Liver (tissue), 9 donors: Measurements from ENCODE around the gene NIT2. TPM values are rescaled to one million over a fixed set of nuclear protein-coding genes. Genes with fewer than 3 reads are reported as not detected.

ENCODE experiments used
- DNase-seq: peaks from one replicate; pipeline ENCODE4 v3.0.0-alpha.2; 2017; ENCODE audit warnings: low spot score
- H3K27ac ChIP-seq, 2 donors: one replicate each; pipeline ENCODE4 v1.7.0; 2013; ENCODE audit warnings: inconsistent platforms in 2 of 2, low read length in 2 of 2, control low read depth in 1 of 2, low read depth in 1 of 2, mild to moderate bottlenecking in 1 of 2
- H3K27me3 ChIP-seq, 4 donors: one replicate each; pipeline versions ENCODE4 v1.6.1 to v1.7.0; 2013; ENCODE audit warnings: low read length in 3 of 4, inconsistent platforms in 1 of 4, mild to moderate bottlenecking in 1 of 4, moderate library complexity in 1 of 4; ENCODE audit not compliant: control insufficient read depth in 4 of 4, insufficient read depth in 4 of 4
- H3K36me3 ChIP-seq, 4 donors: one replicate each; pipeline versions ENCODE4 v1.6.1 to v1.7.0; 2013; ENCODE audit warnings: low read length in 3 of 4, mild to moderate bottlenecking in 3 of 4, low read depth in 1 of 4, moderate library complexity in 1 of 4; ENCODE audit not compliant: control insufficient read depth in 4 of 4, insufficient read depth in 3 of 4
- H3K4me1 ChIP-seq, 4 donors: one replicate each; pipeline versions ENCODE4 v1.6.1 to v1.7.0; 2013; ENCODE audit warnings: low read length in 3 of 4, mild to moderate bottlenecking in 3 of 4, moderate library complexity in 1 of 4; ENCODE audit not compliant: control insufficient read depth in 4 of 4, insufficient read depth in 4 of 4
- H3K4me3 ChIP-seq, 3 donors: one replicate each; pipeline versions ENCODE4 v1.6.1 to v1.7.0; 2013; ENCODE audit warnings: low read length in 3 of 3, control low read depth in 1 of 3, low read depth in 1 of 3, mild to moderate bottlenecking in 1 of 3
- H3K9ac ChIP-seq, 2 donors: one replicate each; pipeline ENCODE4 v1.7.0; 2013; ENCODE audit warnings: low read length in 2 of 2, mild to moderate bottlenecking in 2 of 2, moderate library complexity in 2 of 2, control low read depth in 1 of 2, low read depth in 1 of 2
- H3K9me3 ChIP-seq, 4 donors: one replicate each; pipeline versions ENCODE4 v1.6.1 to v1.7.0; 2013; ENCODE audit warnings: low read length in 3 of 4; ENCODE audit not compliant: control insufficient read depth in 4 of 4
- ATF3 ChIP-seq: IDR thresholded peaks from 2 replicates; pipeline ENCODE4 v1.6.1; 2016; ENCODE audit warnings: antibody characterized with exemption
- CTCF ChIP-seq: fragments of 150-350 bp; IDR thresholded peaks from 2 replicates; pipeline ENCODE4 v1.5.1; 2017; ENCODE audit warnings: improper control_type of control experiment, low read depth, low read length; ENCODE audit not compliant: missing input control
- EGR1 ChIP-seq, 2 donors: IDR thresholded peaks; 2 replicates each; pipeline ENCODE4 v1.6.1; 2016 to 2018; ENCODE audit warnings: antibody characterized with exemption in 2 of 2, low read depth in 2 of 2
- FOXA1 ChIP-seq: IDR thresholded peaks from 2 replicates; pipeline ENCODE4 v1.6.1; 2016; ENCODE audit warnings: antibody characterized with exemption
- FOXA2 ChIP-seq: IDR thresholded peaks from 2 replicates; pipeline ENCODE4 v1.6.1; 2016; ENCODE audit warnings: antibody characterized with exemption
- GABPA ChIP-seq, 2 donors: IDR thresholded peaks in 1 of 2; conservative IDR thresholded peaks in 1 of 2; 2 replicates each; pipeline ENCODE4 v1.6.1; 2016; ENCODE audit warnings: antibody characterized with exemption in 2 of 2, mild to moderate bottlenecking in 1 of 2, moderate library complexity in 1 of 2
- HNF4A ChIP-seq, 2 donors: conservative IDR thresholded peaks; 2 replicates each; pipeline ENCODE4 v1.6.1; 2016; ENCODE audit warnings: antibody characterized with exemption in 2 of 2, mild to moderate bottlenecking in 2 of 2
- HNF4G ChIP-seq: IDR thresholded peaks from 2 replicates; pipeline ENCODE4 v1.6.1; 2016; ENCODE audit warnings: antibody characterized with exemption
- JUND ChIP-seq, 2 donors: IDR thresholded peaks; 2 replicates each; pipeline ENCODE4 v1.6.1; 2016; ENCODE audit warnings: antibody characterized with exemption in 2 of 2
- MAX ChIP-seq: IDR thresholded peaks from 2 replicates; pipeline ENCODE4 v1.6.1; 2016; ENCODE audit warnings: antibody characterized with exemption
- NR2F2 ChIP-seq: IDR thresholded peaks from 2 replicates; pipeline ENCODE4 v1.6.1; 2016; ENCODE audit warnings: antibody characterized with exemption
- RAD21 ChIP-seq, 2 donors: IDR thresholded peaks; 2 replicates each; pipeline ENCODE4 v1.6.1; 2016; ENCODE audit warnings: antibody characterized with exemption in 2 of 2, mild to moderate bottlenecking in 2 of 2
- REST ChIP-seq: IDR thresholded peaks from 2 replicates; pipeline ENCODE4 v1.6.1; 2016; ENCODE audit warnings: antibody characterized with exemption, mild to moderate bottlenecking
- RXRA ChIP-seq, 2 donors: IDR thresholded peaks; 2 replicates each; pipeline ENCODE4 v1.6.1; 2017 to 2018; ENCODE audit warnings: antibody characterized with exemption in 2 of 2, mild to moderate bottlenecking in 1 of 2
- SP1 ChIP-seq: IDR thresholded peaks from 2 replicates; pipeline ENCODE4 v1.6.1; 2018; ENCODE audit warnings: antibody characterized with exemption, mild to moderate bottlenecking
- TAF1 ChIP-seq: conservative IDR thresholded peaks from 2 replicates; pipeline ENCODE4 v1.6.1; 2016; ENCODE audit warnings: antibody characterized with exemption, mild to moderate bottlenecking
- YY1 ChIP-seq: IDR thresholded peaks from 2 replicates; pipeline ENCODE4 v1.6.1; 2016; ENCODE audit warnings: antibody characterized with exemption, mild to moderate bottlenecking
- ZBTB33 ChIP-seq: IDR thresholded peaks from 2 replicates; pipeline ENCODE4 v1.6.1; 2016; ENCODE audit warnings: antibody characterized with exemption
- WGBS: extraction: QIAGEN DNeasy Blood & Tissue Kit; methylation state at CpG from one replicate; pipeline ENCODE4 v1.1.7; 2013; 5-methylcytosine and 5-hydroxymethylcytosine counted together
- polyA plus RNA-seq, 2 donors: library from polyadenylated mRNA; stranded (reverse) in 1 of 2; unstranded in 1 of 2; fragments of 200-250 nt in 1 of 2; fragments of >200 nt in 1 of 2; fragmentation: Nextera tagmentation in 1 of 2; extraction: Ambion mirVana in 1 of 2; gene quantifications; one replicate each; pipeline versions ENCODE4 v1.2.1 to v1.2.3, GENCODE V29; 2013 to 2015
- total RNA-seq, 2 donors: library from RNA; depleted of rRNA; stranded (reverse); fragments of >200 nt; gene quantifications; one replicate each; pipeline ENCODE4 v1.2.3, GENCODE V29; 2014
- donor health status: healthy.
- donor health status: healthy.
- donor health status: healthy.
- donor health status: healthy.
- donor health status: healthy.

The NIT2 gene
- total and polyA plus RNA-seq, 4 donors: 32.4 to 243 (median 55.3) TPM

- H3K36me3 ChIP-seq: no peaks in the 10 kb centered on the region
- TF ChIP-seq GABPA (IDR thresholded peaks at IDR 0.05 in 1 of 2, conservative IDR thresholded peaks at IDR 0.05 in 1 of 2): no peak
- TF ChIP-seq HNF4G: no peak
- TF ChIP-seq FOXA1: no peak
- TF ChIP-seq EGR1 (IDR thresholded peaks at IDR 0.05; ENCODE audit: low read depth in 2 of 2): no peak
- no peak for TF ChIP-seq SP1
- no peak for TF ChIP-seq REST
- TF ChIP-seq TAF1: no peak
- TF ChIP-seq YY1: no peak
- no peak for TF ChIP-seq FOXA2
- no peak for TF ChIP-seq JUND (IDR thresholded peaks at IDR 0.05)
- TF ChIP-seq ZBTB33: no peak
- TF ChIP-seq RAD21 (IDR thresholded peaks at IDR 0.05): no peak
- TF ChIP-seq ATF3: no peak
- TF ChIP-seq HNF4A (conservative IDR thresholded peaks at IDR 0.05): no peak
- TF ChIP-seq NR2F2: no peak
- peaks cover 3 to 51% (median 32%) of the 10 kb centered on the region in 4 donors for H3K4me1 ChIP-seq
- H3K27ac ChIP-seq: peak overlapping the region in 1 of 2 donors; percentile 44
- no peak overlapping the region for H3K9ac ChIP-seq
- no peak for DNase-seq
- WGBS: 77% methylated on average over 4 of the region's 4 CpGs
- H3K9me3 ChIP-seq: no peaks in the 10 kb centered on the region
- no peak overlapping the region for H3K4me3 ChIP-seq
- H3K27me3 ChIP-seq: no peaks in the 10 kb centered on the region
Observed at GRCh38 chr3:100331660-100332059, 2.9 kb upstream of the NIT2 start.

GRCh38 chr3:100333051-100333450, 1.5 kb upstream of the NIT2 start:
- H3K27ac ChIP-seq: peak overlapping the region; percentile 19 to 59
- H3K36me3 ChIP-seq: no peaks in the 10 kb centered on the region
- peak overlapping the region in 1 of 2 donors; percentile 19 for H3K9ac ChIP-seq
- TF ChIP-seq RXRA (IDR thresholded peaks at IDR 0.05): no peak
- no peak for TF ChIP-seq CTCF
- TF ChIP-seq RAD21 (IDR thresholded peaks at IDR 0.05): no peak
- TF ChIP-seq YY1: no peak
- TF ChIP-seq HNF4G: no peak
- no peak for TF ChIP-seq ZBTB33
- TF ChIP-seq ATF3: no peak
- no peak for TF ChIP-seq MAX
- TF ChIP-seq FOXA2: no peak
- no peak for TF ChIP-seq SP1
- TF ChIP-seq FOXA1: no peak
- no peak for TF ChIP-seq HNF4A (conservative IDR thresholded peaks at IDR 0.05)
- no peak for TF ChIP-seq TAF1
- no peak for TF ChIP-seq REST
- TF ChIP-seq NR2F2: no peak

More at GRCh38 chr3:100333051-100333450, 1.5 kb upstream of the NIT2 start:
- Histone ChIP-seq H3K27me3 (no peaks in the 10 kb centered on the region), H3K4me1 (peaks cover 4 to 53% (median 35%) of the 10 kb centered on the region in 4 donors), H3K9me3 (no peaks in the 10 kb centered on the region), H3K4me3 (no peak overlapping the region)
- DNase-seq: no peak
